Measurements from ENCODE around the gene FMN1.
A peak's percentile ranks its signal among the peaks of the same experiment; 100 is the strongest.

Gene FMN1

GRCh38 chr15:32746116-32746857 lies 448.2 kb downstream of the FMN1 start:
- DNase-seq = no peak

DNA sequence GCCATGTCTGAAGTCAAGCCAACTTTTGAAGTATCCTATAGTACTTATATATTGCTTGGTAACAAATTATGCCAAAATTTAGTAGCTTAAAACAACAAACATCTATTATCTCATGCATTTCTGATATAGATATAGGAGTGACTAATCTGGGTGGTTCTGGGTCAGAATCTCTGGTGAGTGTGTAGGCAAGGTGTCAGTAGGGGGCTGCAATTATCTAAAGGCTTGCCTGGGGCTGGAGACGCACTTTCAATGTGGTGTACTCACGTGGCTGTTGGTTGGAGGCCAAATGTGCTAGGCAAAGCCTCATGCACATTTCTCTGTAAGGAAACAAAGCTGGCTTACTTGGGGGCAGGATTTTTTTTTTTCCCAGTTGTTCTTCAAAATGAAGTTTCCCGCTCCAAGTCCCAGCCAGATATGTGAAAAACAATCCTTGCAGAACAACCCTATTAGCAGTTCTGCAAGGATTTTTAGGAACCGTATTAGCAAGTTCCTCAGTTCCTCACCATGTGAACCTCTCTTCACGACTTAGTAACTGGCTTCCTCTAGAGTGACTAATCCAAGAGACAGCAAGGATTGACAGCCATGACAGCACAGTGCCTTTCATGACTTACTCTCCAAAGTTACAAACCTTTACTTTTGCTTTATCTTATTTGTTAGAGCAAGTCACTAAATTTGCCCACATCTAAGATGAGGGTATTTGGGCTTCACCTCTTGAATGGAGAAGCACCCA lies 450.9 kb downstream of the FMN1 start:
- DNase-seq = no peak

- no peak for DNase-seq
Measured at GRCh38 chr15:32739522-32740063, 454.9 kb downstream of the FMN1 start.

- DNase-seq = no peak
Measured at GRCh38 chr15:32738666-32739065, 455.8 kb downstream of the FMN1 start.

GRCh38 chr15:32737304-32737703 lies 457.2 kb downstream of the FMN1 start:
- DNase-seq = no peak

DNA sequence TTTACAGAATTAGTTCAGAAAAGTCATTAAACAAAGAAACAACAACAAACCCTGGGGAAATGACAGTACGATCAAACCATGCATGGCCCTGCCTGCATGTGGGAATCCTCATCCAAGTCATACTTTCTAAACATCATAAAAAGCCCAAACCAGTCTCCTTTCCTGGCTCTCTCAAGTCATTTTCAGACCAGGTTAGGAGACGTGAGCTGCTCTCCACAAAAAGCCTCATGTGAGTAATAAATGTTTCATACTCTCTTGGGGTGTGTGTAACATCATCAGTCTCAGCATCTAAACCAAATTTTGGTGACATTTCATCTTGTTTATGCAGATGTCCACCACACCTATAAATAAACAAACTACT lies 457.8 kb downstream of the FMN1 start:
- DNase-seq = no peak

- DNase-seq = no peak
Measured at GRCh38 chr15:32735989-32736700, 458.4 kb downstream of the FMN1 start.

DNA sequence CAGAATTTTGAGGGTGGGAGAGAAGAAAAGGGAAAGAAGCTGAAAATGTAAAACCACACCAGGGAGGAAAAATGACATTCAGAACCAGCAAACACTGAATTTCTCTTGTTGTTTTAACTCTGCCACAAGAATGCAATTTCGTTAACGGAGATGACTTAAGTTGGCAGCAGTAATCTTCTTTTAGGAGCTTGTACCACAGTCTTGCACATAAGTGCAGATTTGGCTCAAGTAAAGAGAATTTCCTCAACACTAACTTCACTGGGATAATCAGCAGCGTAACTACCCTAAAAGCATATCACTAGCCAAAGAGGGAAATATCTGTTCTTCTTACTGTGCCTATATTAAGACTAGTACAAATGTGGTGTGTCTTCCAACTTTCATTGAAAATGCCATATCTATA lies 461.2 kb downstream of the FMN1 start:
- no peak for DNase-seq

DNA sequence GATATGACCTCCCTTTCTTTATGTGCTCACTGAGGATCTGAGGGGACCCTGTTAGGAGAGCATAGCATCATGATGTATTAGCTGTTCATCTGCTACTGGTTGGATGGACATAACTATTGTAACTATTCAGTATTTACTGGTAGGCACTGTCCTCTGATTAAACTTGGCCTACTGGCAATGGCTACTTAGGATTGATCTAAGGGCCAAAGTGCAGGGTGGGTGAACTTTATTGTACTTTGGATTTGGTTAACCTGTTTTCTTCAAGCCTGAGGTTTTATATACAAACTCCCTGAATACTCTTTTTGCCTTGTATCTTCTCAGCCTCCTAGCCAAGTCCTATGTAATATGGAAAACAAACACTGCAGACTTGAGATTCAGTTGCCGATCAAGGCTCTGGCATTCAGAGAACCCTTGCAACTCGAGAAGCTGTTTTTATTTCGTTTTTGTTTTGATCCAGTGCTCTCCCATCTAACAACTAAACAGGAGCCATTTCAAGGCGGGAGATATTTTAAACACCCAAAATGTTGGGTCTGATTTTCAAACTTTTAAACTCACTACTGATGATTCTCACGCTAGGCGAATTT lies 461.8 kb downstream of the FMN1 start:
- DNase-seq = no peak

- DNase-seq = peak; percentile 81
Measured at GRCh38 chr15:32730677-32731654, 463.5 kb downstream of the FMN1 start.

- DNase-seq = no peak
Measured at GRCh38 chr15:32729700-32730395, 464.7 kb downstream of the FMN1 start.

DNA sequence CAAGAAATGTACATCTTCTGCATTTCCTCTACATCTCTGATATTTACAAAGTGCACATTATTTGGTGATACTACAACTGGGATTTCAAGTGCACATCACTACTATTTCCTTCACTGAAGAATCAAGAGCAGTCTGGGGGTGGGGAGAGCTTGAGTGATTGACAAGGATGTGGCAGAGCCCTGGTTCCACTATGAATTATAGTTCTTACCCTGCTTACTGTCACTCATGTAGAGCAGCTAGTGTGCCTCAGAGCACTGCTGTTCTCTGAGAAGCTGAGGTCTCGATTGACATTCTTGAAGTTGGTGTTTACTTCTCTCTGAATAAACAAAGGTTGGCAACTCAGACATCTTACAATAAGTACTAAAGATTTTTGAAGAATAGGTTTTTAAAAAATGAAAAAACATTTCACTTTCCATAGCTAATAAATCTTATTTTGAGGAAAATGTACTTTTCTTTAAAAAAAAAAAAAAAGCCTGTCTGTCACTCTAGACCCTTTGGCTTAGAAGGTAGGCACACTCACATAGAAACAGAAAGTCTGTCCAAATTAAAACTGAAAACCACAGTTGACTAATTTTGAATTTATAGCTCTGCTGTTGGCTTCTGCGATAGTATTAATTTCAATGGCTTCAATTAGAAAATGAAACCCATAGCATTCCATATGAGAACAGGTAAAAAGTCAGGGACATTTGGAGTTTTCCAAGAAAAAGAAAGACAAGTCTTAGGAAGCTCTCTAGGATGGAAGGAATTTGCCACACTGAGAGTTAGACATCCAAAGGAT lies 471.2 kb downstream of the FMN1 start:
- no peak for DNase-seq

DNA sequence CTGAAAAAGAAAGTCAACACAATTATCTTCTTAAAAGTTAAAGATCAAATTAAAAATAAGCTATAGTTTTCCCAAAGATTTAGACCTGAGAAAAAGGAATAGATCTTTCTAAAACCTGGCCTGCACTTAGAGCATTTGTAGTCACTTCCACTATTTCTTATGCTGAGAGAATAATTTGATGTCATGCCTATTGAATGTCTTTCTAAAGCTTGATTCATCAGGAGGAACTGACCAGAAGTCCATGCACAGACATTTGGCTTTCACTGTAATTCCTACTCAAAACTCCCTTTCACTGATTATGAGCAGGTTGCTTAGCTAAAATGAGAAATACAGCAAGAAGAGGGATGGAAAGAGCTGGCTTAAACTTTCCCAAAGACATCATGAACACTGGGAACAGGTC lies 472.4 kb downstream of the FMN1 start:
- no peak for DNase-seq

GRCh38 chr15:32721596-32721995 lies 472.9 kb downstream of the FMN1 start:
- DNase-seq = no peak

DNA sequence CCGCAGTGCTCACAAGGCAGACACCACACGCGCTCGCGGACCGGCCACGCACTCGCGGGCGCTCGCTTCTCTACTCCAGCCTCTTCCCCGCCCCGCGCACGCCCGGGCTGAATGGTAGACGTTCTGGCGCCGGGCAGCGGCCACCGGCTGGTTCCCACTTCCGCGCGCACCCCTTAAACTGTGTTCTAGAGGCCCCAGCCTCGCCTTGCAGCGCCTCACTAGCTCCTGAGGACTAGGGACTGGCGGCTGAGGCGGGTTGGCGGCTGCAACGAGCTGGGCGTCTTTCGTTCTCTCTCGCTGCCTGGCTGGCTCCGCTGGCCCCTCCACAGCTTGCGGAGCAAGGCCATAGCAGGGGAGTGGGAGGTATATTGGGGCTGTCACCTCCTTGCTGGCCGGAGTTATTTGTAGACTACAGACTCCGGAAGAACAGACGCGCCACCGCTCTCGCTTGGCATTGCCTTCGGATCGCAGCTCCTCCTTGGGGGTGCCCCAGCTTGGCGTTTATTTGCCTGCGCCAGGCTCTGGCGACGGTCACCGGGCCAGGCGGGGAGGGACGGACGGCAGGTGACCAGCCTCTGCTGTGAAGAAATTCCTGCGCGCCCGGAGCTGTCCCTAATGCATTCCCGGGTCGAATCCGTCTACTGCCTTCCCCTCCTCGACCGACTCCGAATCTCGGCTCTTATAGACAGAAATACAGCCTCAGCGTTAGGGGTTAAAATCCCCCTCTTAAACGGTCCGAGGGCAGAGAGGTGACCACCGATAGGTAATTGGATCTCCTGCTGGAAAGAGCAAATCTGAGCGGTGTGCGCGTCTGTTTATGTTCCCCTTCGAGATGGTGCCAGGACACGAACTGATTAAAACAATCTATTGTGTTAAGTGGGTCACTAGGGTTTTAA lies 475.4 kb downstream of the FMN1 start:
- DNase-seq = peak; percentile 28

DNA sequence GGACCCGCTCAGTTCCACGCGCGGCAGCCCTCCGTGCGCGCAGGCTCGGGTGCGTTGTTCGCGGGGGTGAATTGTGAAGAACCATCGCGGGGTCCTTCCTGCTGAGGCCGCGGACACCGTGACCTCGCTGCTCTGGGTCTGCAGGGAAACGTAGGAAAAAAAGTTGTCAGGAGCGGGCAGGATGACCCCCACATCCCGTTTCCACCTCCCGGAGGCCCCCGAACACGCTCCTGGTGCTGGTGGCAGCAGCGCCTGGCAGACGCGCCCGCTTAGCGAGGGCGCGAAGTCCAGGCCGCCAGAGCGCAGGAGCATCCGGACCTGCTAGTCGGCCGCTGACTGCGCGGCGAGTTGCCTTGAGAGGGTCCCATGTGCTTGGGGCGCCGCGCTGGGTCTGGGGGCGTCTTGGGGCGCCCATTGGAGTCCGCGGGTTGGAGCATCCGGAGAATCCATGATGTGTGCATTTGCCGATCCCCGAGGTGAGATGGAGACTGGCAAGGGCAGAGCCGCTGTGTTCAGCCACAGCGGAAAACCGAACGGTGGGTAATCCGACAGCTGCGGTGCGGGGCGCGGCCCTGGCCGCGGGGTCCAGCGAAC lies 476.2 kb downstream of the FMN1 start:
- DNase-seq = no peak

- DNase-seq = no peak
Measured at GRCh38 chr15:32717426-32718226, 476.9 kb downstream of the FMN1 start, which contains the start of gene GREM1. TSS of gene GREM1 (plus strand) at chr15:32718004. CDS start at chr15:32730691, 12,687 bp downstream.

DNA sequence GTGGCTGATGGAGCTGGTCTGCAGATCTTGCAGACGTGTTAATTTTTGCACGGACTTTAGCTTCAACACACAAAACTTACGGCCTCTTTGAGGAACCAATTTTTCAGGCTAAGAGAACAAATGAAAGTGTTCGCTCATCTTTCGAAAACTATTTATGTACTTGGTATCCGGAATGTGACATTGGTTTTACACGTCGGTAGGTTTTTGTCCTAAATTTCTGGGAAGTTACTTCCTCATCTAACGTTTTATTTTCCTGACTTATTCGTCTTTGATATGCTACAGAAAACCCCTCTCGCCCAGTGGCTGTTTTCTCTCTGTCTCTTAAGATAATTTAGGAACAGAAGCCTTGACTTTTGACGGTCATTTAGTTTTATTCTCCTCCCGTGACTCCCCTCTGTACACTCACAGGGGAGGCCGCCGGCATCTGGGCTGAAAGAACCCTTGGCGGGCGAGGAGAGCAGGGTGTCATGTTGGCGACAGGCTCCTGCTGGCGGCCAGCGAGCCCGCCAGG lies 477.5 kb downstream of the FMN1 start:
- no peak for DNase-seq
